ENCODE data around the gene ATF2. TPM values are rescaled to one million over a fixed set of nuclear protein-coding genes. Genes with fewer than 3 reads are reported as not detected.
A peak's percentile ranks its signal among the peaks of the same experiment; 100 is the strongest.

The ATF2 gene
- total and polyA plus RNA-seq, 9 of the 15 experiments (the other 6 are each of a cell fraction or from before 2014, with no cell fraction given) = 24.2 to 111 (median 45.9) TPM

DNA sequence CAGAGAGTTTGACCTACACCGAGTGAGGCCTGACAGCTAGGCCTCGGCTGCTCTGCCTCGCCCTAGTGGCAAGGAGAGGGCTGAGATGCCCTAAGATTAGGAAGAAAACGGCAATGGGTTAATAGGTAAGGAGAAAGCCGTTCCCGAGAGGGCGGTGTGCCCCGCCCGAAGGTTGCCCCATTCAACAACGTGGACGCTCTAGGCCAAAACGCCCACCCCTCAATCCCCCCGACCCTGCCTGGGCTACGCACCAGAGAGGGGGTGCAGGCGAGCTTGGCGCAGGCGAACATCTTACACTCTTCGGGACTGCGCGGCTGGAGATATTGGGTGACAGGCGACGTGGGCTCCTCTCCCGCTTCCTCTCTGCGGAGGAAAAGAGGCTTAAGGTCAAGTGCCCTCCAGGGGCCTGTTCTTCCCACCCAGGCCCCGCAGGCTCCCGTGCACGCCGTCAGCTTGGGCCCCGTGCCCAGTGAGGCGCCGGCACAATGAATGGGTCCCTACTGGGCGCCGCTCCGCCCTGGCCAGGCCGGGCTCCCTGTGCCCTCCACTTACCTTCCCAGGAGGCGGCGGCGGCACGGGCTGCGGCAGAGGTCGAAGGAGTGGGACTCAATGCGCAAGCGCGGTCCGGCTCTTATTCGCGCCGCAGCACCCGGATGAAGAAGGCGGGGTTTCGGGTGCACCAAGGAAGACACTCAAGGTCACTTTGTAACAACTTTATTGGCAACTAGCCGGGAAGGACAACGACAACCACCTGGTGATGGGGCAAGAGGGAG lies 13.3 kb upstream of the ATF2 start, which contains the start of gene ATP5MC3 (continued):
- TF ChIP-seq, protein P1, sequence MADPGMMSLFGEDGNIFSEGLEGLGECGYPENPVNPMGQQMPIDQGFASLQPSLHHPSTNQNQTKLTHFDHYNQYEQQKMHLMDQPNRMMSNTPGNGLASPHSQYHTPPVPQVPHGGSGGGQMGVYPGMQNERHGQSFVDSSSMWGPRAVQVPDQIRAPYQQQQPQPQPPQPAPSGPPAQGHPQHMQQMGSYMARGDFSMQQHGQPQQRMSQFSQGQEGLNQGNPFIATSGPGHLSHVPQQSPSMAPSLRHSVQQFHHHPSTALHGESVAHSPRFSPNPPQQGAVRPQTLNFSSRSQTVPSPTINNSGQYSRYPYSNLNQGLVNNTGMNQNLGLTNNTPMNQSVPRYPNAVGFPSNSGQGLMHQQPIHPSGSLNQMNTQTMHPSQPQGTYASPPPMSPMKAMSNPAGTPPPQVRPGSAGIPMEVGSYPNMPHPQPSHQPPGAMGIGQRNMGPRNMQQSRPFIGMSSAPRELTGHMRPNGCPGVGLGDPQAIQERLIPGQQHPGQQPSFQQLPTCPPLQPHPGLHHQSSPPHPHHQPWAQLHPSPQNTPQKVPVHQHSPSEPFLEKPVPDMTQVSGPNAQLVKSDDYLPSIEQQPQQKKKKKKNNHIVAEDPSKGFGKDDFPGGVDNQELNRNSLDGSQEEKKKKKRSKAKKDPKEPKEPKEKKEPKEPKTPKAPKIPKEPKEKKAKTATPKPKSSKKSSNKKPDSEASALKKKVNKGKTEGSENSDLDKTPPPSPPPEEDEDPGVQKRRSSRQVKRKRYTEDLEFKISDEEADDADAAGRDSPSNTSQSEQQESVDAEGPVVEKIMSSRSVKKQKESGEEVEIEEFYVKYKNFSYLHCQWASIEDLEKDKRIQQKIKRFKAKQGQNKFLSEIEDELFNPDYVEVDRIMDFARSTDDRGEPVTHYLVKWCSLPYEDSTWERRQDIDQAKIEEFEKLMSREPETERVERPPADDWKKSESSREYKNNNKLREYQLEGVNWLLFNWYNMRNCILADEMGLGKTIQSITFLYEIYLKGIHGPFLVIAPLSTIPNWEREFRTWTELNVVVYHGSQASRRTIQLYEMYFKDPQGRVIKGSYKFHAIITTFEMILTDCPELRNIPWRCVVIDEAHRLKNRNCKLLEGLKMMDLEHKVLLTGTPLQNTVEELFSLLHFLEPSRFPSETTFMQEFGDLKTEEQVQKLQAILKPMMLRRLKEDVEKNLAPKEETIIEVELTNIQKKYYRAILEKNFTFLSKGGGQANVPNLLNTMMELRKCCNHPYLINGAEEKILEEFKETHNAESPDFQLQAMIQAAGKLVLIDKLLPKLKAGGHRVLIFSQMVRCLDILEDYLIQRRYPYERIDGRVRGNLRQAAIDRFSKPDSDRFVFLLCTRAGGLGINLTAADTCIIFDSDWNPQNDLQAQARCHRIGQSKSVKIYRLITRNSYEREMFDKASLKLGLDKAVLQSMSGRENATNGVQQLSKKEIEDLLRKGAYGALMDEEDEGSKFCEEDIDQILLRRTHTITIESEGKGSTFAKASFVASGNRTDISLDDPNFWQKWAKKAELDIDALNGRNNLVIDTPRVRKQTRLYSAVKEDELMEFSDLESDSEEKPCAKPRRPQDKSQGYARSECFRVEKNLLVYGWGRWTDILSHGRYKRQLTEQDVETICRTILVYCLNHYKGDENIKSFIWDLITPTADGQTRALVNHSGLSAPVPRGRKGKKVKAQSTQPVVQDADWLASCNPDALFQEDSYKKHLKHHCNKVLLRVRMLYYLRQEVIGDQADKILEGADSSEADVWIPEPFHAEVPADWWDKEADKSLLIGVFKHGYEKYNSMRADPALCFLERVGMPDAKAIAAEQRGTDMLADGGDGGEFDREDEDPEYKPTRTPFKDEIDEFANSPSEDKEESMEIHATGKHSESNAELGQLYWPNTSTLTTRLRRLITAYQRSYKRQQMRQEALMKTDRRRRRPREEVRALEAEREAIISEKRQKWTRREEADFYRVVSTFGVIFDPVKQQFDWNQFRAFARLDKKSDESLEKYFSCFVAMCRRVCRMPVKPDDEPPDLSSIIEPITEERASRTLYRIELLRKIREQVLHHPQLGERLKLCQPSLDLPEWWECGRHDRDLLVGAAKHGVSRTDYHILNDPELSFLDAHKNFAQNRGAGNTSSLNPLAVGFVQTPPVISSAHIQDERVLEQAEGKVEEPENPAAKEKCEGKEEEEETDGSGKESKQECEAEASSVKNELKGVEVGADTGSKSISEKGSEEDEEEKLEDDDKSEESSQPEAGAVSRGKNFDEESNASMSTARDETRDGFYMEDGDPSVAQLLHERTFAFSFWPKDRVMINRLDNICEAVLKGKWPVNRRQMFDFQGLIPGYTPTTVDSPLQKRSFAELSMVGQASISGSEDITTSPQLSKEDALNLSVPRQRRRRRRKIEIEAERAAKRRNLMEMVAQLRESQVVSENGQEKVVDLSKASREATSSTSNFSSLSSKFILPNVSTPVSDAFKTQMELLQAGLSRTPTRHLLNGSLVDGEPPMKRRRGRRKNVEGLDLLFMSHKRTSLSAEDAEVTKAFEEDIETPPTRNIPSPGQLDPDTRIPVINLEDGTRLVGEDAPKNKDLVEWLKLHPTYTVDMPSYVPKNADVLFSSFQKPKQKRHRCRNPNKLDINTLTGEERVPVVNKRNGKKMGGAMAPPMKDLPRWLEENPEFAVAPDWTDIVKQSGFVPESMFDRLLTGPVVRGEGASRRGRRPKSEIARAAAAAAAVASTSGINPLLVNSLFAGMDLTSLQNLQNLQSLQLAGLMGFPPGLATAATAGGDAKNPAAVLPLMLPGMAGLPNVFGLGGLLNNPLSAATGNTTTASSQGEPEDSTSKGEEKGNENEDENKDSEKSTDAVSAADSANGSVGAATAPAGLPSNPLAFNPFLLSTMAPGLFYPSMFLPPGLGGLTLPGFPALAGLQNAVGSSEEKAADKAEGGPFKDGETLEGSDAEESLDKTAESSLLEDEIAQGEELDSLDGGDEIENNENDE (IDR thresholded peaks at IDR 0.05; ENCODE audit: low read depth, low read length) = no peak
- no peak for TF ChIP-seq BRF1 (IDR thresholded peaks at IDR 0.05; ENCODE audit: borderline replicate concordance, extremely low read depth, insufficient read length)
- TF ChIP-seq, protein P2, sequence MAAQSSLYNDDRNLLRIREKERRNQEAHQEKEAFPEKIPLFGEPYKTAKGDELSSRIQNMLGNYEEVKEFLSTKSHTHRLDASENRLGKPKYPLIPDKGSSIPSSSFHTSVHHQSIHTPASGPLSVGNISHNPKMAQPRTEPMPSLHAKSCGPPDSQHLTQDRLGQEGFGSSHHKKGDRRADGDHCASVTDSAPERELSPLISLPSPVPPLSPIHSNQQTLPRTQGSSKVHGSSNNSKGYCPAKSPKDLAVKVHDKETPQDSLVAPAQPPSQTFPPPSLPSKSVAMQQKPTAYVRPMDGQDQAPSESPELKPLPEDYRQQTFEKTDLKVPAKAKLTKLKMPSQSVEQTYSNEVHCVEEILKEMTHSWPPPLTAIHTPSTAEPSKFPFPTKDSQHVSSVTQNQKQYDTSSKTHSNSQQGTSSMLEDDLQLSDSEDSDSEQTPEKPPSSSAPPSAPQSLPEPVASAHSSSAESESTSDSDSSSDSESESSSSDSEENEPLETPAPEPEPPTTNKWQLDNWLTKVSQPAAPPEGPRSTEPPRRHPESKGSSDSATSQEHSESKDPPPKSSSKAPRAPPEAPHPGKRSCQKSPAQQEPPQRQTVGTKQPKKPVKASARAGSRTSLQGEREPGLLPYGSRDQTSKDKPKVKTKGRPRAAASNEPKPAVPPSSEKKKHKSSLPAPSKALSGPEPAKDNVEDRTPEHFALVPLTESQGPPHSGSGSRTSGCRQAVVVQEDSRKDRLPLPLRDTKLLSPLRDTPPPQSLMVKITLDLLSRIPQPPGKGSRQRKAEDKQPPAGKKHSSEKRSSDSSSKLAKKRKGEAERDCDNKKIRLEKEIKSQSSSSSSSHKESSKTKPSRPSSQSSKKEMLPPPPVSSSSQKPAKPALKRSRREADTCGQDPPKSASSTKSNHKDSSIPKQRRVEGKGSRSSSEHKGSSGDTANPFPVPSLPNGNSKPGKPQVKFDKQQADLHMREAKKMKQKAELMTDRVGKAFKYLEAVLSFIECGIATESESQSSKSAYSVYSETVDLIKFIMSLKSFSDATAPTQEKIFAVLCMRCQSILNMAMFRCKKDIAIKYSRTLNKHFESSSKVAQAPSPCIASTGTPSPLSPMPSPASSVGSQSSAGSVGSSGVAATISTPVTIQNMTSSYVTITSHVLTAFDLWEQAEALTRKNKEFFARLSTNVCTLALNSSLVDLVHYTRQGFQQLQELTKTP (IDR thresholded peaks at IDR 0.05; ENCODE audit: low read depth in 1 of 2, partially characterized antibody in 2 of 2) = peak; percentile 65 to 75
- TF ChIP-seq, protein P3, sequence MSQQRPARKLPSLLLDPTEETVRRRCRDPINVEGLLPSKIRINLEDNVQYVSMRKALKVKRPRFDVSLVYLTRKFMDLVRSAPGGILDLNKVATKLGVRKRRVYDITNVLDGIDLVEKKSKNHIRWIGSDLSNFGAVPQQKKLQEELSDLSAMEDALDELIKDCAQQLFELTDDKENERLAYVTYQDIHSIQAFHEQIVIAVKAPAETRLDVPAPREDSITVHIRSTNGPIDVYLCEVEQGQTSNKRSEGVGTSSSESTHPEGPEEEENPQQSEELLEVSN (IDR thresholded peaks at IDR 0.05; ENCODE audit: borderline replicate concordance in 1 of 2, extremely low read depth in 1 of 2, insufficient read depth in 1 of 2, insufficient read length in 1 of 2, low read depth in 1 of 2, low read length in 1 of 2, poor library complexity in 1 of 2, severe bottlenecking in 1 of 2) = peak in 1 of 2 experiments; percentile 39
